ENCODE measurements around the gene CCR1.
"Not testable (repeated sequence)": the region's sequence is repeated elsewhere in the genome, so short reads cannot be mapped to it uniquely, and the experiment has no call there.

CCR1 gene

GRCh38 chr3:46184469-46184868, 23.6 kb downstream of the CCR1 start:
- Histone ChIP-seq H3K27me3 (replicated peaks; ENCODE audit: control insufficient read depth, insufficient read depth, low read length, poor library complexity, severe bottlenecking) (no peaks in the 10 kb centered on the region), H3K4me3 (ENCODE audit: insufficient read depth, low read depth, low read length, poor library complexity, severe bottlenecking) (no peak overlapping the region), H3K27ac (ENCODE audit: insufficient read depth, low read length, poor library complexity, severe bottlenecking) (no peak overlapping the region), H3K4me1 (ENCODE audit: control insufficient read depth, insufficient read depth, low read length, poor library complexity, severe bottlenecking) (no peaks in the 10 kb centered on the region), H3K36me3 (ENCODE audit: control insufficient read depth, insufficient read depth, low read length) (no peaks in the 10 kb centered on the region), H3K9me3 (ENCODE audit: control insufficient read depth, low read length) (no peaks in the 10 kb centered on the region)
- no peak for DNase-seq

GRCh38 chr3:46183330-46183729, 24.8 kb downstream of the CCR1 start:
- H3K4me3 ChIP-seq (ENCODE audit: insufficient read depth, low read depth, low read length, poor library complexity, severe bottlenecking), result no peak overlapping the region
- no peak overlapping the region for H3K27ac ChIP-seq (ENCODE audit: insufficient read depth, low read length, poor library complexity, severe bottlenecking)
- no peak for DNase-seq
- H3K27me3 ChIP-seq (replicated peaks; ENCODE audit: control insufficient read depth, insufficient read depth, low read length, poor library complexity, severe bottlenecking), result no peaks in the 10 kb centered on the region
- H3K9me3 ChIP-seq (ENCODE audit: control insufficient read depth, low read length), result no peaks in the 10 kb centered on the region
- no peaks in the 10 kb centered on the region for H3K36me3 ChIP-seq (ENCODE audit: control insufficient read depth, insufficient read depth, low read length)
- no peaks in the 10 kb centered on the region for H3K4me1 ChIP-seq (ENCODE audit: control insufficient read depth, insufficient read depth, low read length, poor library complexity, severe bottlenecking)

GRCh38 chr3:46168583-46169345, 39.3 kb downstream of the CCR1 start:
- Histone ChIP-seq H3K4me1 (ENCODE audit: control insufficient read depth, insufficient read depth, low read length, poor library complexity, severe bottlenecking) (no peaks in the 10 kb centered on the region), H3K36me3 (ENCODE audit: control insufficient read depth, insufficient read depth, low read length) (no peaks in the 10 kb centered on the region), H3K27me3 (replicated peaks; ENCODE audit: control insufficient read depth, insufficient read depth, low read length, poor library complexity, severe bottlenecking) (no peaks in the 10 kb centered on the region), H3K4me3 (ENCODE audit: insufficient read depth, low read depth, low read length, poor library complexity, severe bottlenecking) (no peak overlapping the region), H3K27ac (ENCODE audit: insufficient read depth, low read length, poor library complexity, severe bottlenecking) (no peak overlapping the region), H3K9me3 (ENCODE audit: control insufficient read depth, low read length) (no peaks in the 10 kb centered on the region)
- no peak for DNase-seq

- Histone ChIP-seq H3K9me3 (ENCODE audit: control insufficient read depth, low read length) (no peaks in the 10 kb centered on the region), H3K27me3 (replicated peaks; ENCODE audit: control insufficient read depth, insufficient read depth, low read length, poor library complexity, severe bottlenecking) (no peaks in the 10 kb centered on the region), H3K27ac (ENCODE audit: insufficient read depth, low read length, poor library complexity, severe bottlenecking) (no peak overlapping the region), H3K4me1 (ENCODE audit: control insufficient read depth, insufficient read depth, low read length, poor library complexity, severe bottlenecking) (no peaks in the 10 kb centered on the region), H3K4me3 (ENCODE audit: insufficient read depth, low read depth, low read length, poor library complexity, severe bottlenecking) (no peak overlapping the region), H3K36me3 (ENCODE audit: control insufficient read depth, insufficient read depth, low read length) (no peaks in the 10 kb centered on the region)
- no peak for DNase-seq
These were observed 44.5 kb downstream of the CCR1 start for GRCh38 chr3:46163556-46164041.

- no peaks in the 10 kb centered on the region for H3K27me3 ChIP-seq (replicated peaks; ENCODE audit: control insufficient read depth, insufficient read depth, low read length, poor library complexity, severe bottlenecking)
- no peaks in the 10 kb centered on the region for H3K9me3 ChIP-seq (ENCODE audit: control insufficient read depth, low read length)
- no peaks in the 10 kb centered on the region for H3K36me3 ChIP-seq (ENCODE audit: control insufficient read depth, insufficient read depth, low read length)
- H3K27ac ChIP-seq (ENCODE audit: insufficient read depth, low read length, poor library complexity, severe bottlenecking), result no peak overlapping the region
- no peaks in the 10 kb centered on the region for H3K4me1 ChIP-seq (ENCODE audit: control insufficient read depth, insufficient read depth, low read length, poor library complexity, severe bottlenecking)
- no peak for DNase-seq
- H3K4me3 ChIP-seq (ENCODE audit: insufficient read depth, low read depth, low read length, poor library complexity, severe bottlenecking), result no peak overlapping the region
These were observed 45.0 kb downstream of the CCR1 start for GRCh38 chr3:46162975-46163555.

GRCh38 chr3:46157685-46158084, 50.4 kb downstream of the CCR1 start:
- H3K27me3 ChIP-seq (replicated peaks; ENCODE audit: control insufficient read depth, insufficient read depth, low read length, poor library complexity, severe bottlenecking); H3K4me3 ChIP-seq (ENCODE audit: insufficient read depth, low read depth, low read length, poor library complexity, severe bottlenecking): not testable (repeated sequence)

GRCh38 chr3:46154311-46154710, 53.8 kb downstream of the CCR1 start:
- no peak overlapping the region for H3K4me3 ChIP-seq (ENCODE audit: insufficient read depth, low read depth, low read length, poor library complexity, severe bottlenecking)
- H3K27me3 ChIP-seq (replicated peaks; ENCODE audit: control insufficient read depth, insufficient read depth, low read length, poor library complexity, severe bottlenecking), result no peaks in the 10 kb centered on the region
- no peak overlapping the region for H3K27ac ChIP-seq (ENCODE audit: insufficient read depth, low read length, poor library complexity, severe bottlenecking)

More at GRCh38 chr3:46157685-46158084, 50.4 kb downstream of the CCR1 start:
- H3K9me3 ChIP-seq (ENCODE audit: control insufficient read depth, low read length); H3K36me3 ChIP-seq (ENCODE audit: control insufficient read depth, insufficient read depth, low read length); H3K27ac ChIP-seq (ENCODE audit: insufficient read depth, low read length, poor library complexity, severe bottlenecking); H3K4me1 ChIP-seq (ENCODE audit: control insufficient read depth, insufficient read depth, low read length, poor library complexity, severe bottlenecking); DNase-seq: not testable (repeated sequence)

More at GRCh38 chr3:46154311-46154710, 53.8 kb downstream of the CCR1 start:
- H3K36me3 ChIP-seq (ENCODE audit: control insufficient read depth, insufficient read depth, low read length), result no peaks in the 10 kb centered on the region
- DNase-seq, result no peak
- peaks cover 6% of the 10 kb centered on the region for H3K4me1 ChIP-seq (ENCODE audit: control insufficient read depth, insufficient read depth, low read length, poor library complexity, severe bottlenecking)
- no peaks in the 10 kb centered on the region for H3K9me3 ChIP-seq (ENCODE audit: control insufficient read depth, low read length)
